Measurements from ENCODE around the gene PRL.

The PRL gene

DNA sequence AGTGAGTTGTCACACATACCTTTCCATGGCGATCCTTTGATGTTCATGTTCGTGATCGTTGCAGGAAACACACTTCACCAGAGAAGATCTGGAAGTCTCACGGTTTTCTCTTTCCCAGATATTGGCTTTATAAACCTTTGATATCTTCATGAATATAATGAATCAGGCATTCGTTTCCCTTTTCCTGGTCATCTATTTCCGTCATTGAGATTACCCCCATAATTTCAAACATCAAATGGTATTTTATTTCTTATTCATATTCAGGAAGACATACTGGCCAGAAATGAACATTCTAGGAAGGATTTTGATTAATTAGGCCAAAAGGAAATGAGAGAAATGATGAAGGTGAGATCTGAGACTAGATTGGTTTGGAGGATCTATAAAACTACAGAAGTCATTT, at the start of gene PRL:
Gene PRL, minus strand, starts transcription at position 101 of the 400 bp plus-strand sequence. Its CDS starts 54 bp downstream, at position 47.
- no peak for DNase-seq

DNA sequence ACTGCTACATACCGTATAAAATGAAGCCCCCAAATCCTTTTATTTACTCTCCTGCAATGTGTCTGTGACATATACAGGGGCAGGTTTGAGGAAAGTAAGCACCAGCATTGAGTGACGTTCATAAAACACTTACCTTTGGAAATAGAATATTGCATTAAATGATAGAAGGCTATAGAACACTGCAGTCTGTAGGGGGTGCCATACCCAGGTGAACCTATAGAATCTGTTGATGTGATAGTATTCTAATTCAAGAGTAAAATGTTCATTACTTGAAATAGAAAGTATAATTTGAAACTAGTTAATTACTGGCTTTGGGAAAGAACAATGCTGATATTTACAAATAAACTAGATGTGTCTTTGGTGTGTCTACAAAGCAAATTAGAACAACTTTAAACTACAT, 47.0 kb upstream of the PRL start:
- no peak for DNase-seq

DNA sequence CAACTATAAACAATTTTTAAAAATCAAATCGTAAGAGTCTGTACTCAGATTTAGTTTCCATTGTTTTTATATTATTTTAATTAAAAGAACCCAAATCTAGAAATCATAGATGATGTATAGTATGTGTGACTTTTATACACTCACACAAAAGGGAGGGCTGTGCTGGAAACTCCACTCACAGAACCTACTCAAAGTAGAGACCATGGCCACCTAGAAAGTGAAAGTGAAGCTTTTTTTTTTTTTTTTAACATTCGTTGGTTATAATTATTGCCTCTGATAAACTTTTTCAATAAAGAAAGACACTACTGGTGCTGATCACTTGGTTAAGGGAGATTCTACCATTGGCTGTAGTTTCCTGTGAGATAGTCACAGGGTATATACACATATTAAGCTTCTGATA, 37.9 kb upstream of the PRL start:
- no peak for DNase-seq

DNA sequence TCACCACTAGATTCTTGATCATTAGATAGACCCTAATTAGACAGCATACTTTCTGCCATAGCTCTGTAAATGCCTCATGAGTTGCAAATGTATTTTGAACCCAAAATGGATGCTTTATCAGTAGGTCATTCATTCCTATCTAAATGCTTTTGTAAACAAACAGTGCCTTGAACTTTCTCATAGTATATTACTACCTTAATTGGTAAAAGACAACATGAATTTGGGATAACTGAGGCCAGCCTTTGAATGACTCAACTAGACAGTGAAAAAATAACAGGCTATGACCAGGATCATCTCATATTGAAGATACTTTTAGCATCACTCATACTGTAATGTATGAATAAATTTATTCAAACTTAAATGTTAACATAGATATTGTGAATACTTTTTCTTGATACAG, 37.0 kb upstream of the PRL start:
- no peak for DNase-seq

DNA sequence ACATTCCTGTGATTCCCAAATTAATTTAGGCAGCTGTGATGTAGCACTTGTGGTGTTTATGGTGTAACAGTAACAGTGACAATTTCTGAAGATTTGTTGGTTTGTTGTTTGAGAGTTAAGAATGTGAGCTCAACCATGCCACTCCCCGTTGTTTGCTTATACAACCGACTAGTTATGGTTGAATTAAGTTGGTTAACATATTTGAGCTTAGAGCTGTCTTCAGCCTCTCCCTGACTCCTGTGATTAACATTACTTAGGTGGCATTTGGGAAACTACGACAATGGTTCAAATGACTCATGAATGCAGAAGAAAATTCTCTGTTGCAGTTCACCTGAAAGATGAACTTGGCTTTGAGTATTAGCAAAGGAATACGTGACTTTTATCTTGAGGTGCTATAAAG, 35.9 kb upstream of the PRL start:
- no peak for DNase-seq

DNA sequence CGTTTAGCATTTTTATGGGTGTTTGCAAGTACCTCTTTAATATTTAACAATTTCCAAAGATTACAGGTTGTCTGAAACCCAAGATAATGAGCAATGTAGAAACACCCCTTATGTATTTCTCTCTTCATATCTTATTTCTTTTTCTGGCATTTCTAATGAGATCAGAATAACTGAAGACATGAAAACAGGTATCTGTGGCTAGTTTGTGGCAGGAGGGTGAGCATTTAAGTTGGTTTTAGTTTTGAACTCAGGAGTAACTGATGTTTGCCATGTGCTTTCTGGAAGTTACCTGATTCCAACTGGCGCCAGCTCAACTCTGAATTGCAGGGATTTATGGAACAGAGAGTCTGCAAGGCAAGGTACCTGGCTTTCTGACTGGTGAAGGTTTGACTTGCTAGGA, 35.4 kb upstream of the PRL start:
- DNase-seq: no peak

DNA sequence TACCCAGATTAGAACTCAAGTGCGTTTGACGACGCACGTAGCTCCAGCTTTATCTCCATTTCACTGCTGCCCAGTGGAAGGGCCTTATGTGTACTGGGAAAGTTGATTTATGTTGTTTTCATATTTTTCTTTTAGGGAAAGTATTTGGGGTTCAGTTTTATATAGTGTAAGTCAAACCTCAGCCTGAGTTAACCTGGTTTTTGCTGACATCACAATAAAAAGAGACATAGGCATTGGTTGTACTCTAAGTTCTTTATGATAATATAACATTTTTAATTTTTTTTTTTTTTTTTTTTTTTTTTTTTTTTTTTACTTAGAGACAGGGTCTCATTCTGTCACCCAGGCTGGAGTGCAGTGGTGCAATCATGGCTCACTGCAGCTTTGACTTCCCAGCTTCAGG, 34.1 kb upstream of the PRL start:
- DNase-seq: no peak

DNA sequence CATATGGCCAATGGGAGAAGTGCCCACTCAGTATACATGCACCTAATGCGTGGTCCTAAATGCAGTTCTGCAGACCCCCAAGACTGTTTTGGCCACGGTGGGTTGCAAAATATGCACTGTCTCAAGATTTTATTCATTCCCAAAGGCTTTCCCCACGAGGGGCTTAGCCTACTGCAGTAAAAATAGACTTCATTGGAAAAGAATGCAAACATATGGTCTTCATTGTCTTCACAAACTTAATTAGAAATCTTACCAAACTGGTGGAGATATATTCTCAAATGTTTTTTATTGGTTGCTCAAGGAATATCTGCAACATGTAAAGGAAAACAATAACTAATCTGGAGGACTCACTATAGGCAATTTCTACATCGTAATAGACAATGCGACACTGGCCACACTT, 31.6 kb upstream of the PRL start:
- no peak for DNase-seq

DNA sequence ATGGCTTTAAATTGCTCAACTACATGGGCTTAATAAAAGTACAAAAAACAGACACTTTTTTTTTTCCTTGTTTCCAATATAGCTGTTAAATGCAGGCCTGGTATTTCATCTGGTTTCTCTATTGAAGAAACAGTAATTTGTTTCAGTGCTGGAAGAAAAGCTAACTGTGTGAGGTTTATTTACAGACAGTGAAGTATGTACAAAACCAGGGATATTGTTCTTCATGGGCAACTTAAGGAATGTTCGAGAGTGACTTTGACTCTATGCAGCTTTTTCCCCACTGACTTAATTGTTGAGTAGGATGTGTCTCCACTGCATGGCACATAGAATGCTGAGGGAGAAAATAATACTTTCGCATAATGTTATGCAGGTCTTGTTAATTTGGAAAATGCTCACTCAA, 31.0 kb upstream of the PRL start:
- DNase-seq: no peak

DNA sequence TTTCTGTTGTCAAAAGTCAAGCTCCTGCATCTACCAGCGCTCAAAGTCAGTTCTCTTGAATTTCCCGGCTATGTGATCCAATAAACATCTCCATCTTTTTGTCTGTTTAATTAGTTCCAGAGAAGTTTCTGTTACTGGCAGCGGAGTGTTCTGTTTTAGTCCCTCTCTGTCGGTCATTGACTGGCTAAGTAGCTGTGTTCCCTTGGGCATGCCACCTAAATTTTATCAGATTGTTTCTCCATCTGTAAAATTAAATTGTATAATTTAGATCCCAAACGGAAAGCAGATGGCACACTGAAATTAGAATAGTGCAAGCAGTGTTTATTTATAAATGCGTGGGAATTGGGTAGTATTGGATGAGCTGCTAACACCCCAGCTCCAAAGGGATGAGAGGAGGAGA, 29.7 kb upstream of the PRL start:
- no peak for DNase-seq

DNA sequence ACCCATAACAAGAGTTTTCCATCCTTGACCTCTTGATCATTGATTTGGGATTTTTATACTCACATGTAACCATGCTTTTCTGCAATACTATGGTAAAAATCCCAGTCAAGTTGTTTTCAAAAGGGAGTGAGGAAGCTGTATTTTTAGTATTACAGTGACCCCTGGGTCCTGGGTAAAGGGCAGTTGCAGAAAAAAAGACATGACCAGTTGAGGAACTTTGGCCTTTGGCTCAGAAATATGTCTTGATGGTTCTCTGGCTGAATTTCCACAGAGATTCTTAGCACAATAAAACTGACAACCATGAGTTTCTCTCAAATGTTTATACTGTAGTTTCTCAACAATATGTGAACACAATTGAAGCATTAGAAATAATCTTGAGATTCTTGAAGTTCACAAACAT, 28.6 kb upstream of the PRL start:
- no peak for DNase-seq

DNA sequence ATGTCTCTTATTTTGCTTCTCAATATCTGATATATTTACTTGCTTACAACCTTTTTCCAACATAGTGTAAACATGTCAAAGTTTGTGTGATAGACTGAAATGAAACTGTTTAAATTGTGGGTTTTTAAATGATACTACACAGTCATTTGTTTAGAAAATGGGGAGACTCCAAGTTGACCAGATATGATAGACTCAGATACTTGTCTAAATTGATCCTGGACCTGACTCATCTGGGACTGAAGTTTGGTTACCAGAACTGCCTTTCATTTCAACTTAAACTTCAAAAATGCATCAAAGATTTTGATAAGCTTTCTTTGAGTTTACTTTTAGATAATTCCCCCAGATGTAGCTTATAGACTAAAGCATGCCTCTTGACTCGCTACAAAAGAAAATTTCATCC, 27.0 kb upstream of the PRL start:
- no peak for DNase-seq

DNA sequence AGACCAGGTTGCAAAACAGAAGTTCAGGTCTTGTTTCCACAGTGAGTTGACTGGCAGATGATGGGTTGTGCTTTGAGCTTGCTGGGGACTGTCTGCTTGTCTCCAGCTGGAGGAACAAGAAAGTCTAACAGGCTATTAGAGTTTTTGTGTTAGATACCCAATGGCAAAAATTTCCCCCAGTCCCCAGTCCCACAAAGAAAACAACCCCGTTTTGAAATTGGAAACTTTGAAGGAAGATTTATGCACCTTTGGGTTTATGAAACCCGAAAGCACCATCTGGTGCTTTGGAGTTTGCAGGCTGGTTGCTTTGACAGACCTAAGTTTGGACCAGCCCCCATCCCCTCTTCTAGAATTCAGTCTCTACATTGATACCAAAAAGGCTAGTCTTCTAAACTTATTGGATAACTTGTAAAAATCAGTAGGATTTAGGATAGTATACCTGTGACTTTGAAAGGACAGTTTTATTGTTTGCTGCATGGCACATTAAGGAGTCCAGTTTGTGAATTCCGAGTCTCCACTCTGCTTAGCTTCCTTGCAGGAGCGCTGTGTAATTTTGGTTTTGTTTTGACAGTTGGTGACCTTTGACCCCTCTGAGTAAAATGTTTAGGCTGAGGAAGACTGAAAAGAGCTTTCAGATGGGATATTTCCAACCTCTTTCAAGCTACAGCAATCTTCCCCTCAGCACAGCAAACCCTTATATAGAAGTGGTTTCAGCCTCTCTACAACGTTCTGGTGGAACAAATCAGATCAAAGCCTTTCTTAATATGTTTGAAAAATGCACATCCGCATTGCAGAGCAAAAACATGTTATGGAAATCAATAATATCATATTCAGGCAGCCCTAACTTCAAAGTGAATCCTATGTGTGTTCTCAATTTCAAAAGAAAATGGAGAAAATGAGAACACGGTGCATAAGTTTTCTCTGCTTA, 25.5 kb upstream of the PRL start:
- DNase-seq: no peak

DNA sequence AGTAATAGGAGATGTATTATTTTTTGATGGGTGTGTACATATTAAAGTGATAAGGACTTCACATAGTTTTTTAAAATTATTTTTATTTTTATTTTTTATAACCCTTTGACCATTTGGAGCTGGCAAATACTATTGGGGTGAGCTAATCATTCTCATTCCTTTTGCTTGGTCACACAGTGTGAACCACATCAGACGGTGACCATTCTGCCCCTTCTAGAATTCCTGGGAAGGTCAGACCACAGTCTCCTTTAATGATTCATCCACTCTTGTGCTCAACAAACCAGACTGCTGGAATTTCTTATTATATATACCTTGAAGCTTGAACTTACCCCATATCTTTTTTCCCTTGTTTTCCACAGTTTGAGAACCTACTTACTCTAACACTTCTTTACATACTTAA, 23.9 kb upstream of the PRL start:
- DNase-seq: no peak

DNA sequence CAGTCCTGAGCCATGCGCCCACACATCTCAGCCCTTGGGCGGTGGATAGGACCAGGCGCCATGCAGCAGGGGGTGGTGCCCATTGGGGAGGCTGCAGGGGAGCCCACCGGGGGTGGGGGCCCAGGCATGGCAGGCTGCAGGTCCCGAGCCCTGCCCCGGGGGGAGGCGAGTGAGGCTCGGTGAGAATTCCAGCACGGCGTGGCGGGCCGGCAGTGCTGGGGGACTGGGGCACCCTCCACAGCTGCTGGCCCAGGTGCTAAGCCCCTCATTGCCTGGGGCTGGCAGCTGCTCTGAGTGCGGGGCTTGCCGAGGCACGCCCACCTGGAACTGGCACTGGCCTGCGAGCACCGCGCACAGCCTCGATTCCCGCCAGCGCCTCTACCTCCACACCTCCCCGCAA, 21.6 kb upstream of the PRL start:
- no peak for DNase-seq

DNA sequence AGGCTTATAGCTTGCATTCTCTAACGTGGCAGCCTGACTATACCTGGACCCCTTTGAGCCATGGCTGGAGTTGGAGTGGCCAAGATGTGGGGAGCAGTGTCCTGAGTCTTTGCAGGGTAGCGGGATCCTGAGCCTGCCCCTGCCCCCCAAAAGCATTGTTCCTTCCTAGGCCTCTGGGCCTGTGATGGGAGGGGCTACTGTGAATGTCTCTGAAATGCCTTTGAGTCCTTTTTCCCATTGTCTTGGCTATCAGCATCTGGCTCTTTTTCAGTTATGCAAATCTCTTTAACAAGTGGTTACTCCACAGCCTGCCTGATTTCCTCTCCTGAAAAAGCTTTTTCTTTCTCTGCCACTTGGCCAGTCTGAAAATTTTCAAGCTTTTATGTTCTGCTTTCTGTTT, 17.0 kb upstream of the PRL start:
- no peak for DNase-seq

DNA sequence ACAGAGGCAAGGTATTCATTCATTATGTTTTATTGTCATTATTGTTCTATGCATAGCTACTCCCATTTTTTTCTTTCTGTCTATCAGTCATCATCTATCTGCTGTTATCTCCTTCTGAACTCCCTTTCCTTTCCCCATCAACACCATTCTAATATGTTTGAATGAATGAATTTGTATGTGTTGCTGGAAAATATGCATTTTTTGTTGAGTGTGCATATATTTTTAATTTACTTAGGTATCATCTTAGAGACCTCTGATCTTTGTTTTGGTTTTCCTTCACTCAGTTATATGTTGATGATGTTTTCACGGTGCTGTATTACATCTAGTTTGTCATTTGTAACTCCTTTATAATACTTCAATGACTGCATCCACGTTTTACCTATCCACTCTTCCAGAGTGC, 12.1 kb upstream of the PRL start:
- no peak for DNase-seq

DNA sequence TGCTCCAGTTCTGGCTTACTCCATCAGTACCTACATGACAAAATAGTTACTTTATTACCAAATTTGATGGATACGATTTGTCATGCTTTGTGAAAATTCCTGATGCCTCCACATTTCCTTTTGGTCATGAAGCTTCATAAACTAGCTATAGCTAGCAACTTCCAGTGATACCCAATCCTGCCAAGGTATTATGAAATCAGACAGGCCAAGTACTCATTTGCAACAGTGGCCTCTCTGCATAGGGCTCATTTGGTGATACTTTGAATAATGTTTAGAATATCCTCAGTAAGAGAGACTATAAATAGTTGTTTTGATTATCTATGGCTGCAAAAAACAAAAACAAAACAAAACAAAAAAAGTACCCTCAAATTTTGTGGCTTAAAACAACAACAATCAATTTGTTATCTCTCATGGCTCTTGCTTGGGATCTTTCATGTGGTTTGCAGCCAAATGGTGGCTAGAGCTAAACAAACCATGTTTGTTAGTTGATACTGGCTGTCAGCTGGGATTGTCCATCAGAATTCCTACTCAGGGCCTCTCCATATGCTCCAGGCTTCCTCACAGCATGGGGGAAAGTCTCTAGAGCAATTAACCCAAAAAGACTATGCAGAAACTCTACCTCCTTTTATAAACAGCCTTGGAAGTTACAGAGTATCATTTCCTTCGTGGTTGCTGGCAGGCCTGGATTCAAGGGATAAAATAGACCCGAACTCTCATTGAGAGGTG, 10.1 kb upstream of the PRL start:
- peak; percentile 45 for DNase-seq

DNA sequence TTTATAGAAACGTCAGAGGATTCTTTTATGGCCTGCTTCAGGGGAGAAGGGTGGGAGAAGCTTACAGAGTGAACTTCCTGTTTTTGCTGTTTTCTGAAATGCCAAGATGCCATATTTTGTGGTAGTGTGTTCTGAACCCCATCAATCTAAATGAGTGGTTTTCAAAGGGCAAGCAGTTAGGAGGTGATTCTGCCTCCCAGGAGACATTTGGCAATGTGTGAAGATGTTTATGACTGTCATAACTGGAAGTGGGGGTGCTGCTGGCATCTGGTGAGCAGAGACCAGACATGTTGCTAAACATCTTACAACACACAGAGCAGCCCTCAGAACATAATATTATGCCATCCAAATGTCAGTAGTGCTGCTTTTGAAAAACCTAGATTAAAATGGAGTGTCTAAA, 6.0 kb upstream of the PRL start:
- DNase-seq: no peak

DNA sequence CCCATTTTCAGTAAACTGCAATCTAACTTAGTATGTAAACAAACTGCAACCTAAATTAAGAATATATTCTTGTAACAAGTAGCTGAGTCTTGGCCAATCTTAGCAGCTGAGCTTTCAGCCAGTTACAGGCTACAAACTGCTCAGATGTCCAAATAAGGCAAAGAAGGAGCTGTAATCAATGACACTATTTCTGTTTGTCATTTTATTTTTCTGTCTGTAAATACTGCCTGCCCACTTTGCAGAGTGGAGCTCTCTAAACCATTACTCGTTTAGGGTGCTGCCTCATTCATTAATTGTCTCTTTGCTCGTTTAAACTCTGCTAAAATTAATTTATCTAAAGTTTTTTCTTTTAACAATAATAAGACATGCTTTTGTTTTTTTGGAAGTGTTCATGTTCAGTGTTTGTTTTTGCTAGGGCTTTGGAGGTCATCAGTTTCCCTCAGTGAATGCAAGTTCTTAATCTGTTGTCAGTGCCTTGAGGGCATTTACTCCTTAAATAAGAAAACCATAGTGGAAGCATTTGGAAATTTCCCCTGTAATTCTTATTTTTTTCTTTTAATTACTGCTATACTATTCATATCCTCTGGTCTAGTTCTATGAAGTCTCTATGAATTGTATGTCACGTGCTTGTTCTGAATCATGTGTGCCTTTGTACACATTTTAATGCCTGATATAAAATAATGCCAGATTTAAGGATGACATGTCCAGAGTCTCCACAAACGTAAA, 3.6 kb upstream of the PRL start:
- peak; percentile 3 for DNase-seq

DNA sequence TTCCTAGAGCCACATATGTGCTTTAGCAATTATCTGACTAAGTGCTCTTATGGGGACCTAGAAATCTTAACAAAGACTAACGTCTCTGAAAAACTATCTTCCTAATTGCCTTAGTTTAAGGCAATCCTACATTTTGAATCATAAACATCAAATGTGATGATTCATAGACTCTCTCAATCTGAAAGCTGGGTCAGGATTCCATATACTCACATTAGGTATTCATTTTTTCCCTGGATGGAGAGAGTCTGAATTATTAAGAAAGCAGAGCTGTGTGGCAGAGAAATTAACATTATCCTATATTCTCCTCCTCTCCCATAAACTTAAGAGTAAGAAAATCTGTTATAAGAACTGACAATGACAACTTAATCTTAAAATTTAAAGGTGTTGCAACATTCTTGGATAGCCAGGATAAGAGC, 1.6 kb upstream of the PRL start:
- no peak for DNase-seq

DNA sequence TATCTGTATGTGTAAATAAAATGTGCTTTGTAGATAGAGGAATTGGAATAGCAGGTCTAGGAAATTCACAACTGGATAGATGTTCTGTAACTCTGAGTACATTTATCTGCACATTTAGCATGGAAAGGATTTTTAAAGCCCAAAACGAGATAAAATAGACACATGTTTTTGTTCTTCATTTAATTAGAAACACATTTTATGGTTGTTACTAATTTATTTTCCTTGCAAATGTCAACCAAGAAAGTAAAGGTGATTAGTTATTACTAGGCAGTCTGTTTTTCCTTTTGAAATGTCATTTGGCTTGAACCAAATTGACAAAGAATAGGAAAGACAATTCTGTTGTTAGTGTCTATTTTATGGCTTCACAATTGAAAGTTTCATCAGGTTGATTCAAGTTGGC, 769 bp downstream of the PRL start:
- no peak for DNase-seq

DNA sequence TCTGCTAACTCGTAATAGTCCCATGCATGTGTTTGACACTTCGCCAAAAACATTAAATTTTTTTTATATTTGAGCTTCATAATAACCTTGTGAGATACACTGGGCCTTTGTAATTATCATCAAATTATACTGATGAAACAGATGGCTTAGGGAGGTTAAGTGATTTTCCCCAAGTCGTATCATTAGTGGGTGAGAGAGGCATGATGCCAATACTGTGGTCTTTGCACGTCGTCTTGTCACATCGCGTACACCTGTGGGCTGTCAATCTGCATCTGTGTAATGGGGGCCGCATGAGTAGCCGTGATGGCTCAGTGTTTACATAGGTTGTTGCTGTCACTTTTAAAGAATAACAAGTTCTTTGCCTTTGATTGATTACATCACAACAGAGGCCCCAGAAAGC, 1.7 kb downstream of the PRL start:
- peak; percentile 29 for DNase-seq

DNA sequence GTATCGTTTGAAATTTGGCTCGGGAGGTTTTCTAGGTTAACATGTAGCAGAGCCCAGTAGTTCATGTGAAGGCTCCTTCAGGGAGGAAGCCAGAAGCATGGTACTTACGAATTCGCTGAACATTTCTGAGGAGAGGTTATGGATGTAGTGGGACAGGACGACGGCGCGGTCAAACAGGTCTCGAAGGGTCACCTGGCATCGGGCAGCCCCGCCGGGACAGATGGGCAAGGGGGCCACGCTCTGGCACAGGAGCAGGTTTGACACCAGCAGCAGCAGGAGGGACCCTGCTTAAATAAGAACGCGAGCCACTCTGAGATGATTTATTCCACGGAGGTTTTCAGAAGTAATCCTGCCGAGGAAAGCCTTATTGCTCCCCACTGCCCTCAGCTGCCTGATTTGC, 2.5 kb downstream of the PRL start:
- DNase-seq: no peak
